ENCODE data around the gene HIBADH.

DNA sequence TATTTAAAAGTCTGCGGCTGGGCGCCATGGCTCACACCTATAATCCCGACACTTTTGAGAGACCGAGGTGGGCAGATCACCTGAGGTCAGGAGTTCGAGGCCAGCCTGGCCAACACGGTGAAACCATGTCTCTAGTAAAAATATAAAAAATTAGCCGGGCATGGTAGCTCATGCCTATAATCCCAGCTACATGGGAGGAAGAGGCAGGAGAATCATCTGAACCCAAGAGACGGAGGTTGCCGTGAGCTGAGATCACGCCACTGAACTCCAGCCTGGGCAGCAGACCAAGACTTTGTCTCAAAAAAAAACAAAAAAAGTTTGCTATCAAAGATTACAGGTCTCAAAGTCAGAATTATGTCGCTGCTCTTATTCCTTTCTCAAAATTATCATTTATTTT is 55.5 kb downstream of the HIBADH start:
- TF ChIP-seq, protein P1, sequence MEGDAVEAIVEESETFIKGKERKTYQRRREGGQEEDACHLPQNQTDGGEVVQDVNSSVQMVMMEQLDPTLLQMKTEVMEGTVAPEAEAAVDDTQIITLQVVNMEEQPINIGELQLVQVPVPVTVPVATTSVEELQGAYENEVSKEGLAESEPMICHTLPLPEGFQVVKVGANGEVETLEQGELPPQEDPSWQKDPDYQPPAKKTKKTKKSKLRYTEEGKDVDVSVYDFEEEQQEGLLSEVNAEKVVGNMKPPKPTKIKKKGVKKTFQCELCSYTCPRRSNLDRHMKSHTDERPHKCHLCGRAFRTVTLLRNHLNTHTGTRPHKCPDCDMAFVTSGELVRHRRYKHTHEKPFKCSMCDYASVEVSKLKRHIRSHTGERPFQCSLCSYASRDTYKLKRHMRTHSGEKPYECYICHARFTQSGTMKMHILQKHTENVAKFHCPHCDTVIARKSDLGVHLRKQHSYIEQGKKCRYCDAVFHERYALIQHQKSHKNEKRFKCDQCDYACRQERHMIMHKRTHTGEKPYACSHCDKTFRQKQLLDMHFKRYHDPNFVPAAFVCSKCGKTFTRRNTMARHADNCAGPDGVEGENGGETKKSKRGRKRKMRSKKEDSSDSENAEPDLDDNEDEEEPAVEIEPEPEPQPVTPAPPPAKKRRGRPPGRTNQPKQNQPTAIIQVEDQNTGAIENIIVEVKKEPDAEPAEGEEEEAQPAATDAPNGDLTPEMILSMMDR (IDR thresholded peaks at IDR 0.05) = no peak
- no peak for TF ChIP-seq ZFX (IDR thresholded peaks at IDR 0.05; ENCODE audit: borderline replicate concordance)
